NCI-H1436 (cell line): Measurements from ENCODE around the gene GRM3.
A peak's percentile ranks its signal among the peaks of the same experiment; 100 is the strongest.
"Not testable (repeated sequence)": the region's sequence is repeated elsewhere in the genome, so short reads cannot be mapped to it uniquely, and the experiment has no call there.

Source experiments
- DNase-seq: peaks from one replicate; lab custom pipeline; 2025; lab: John Stamatoyannopoulos, UW

GRM3 gene

GRCh38 chr7:86643561-86644281 is at the start of gene GRM3:
Gene GRM3 (plus strand): TSS chr7:86643909. CDS start chr7:86765146, 121,237 bp downstream.
- DNase-seq: no peak

GRCh38 chr7:86598311-86598710 is 45.4 kb upstream of the GRM3 start:
- DNase-seq: no peak

GRCh38 chr7:86598721-86599120 is 45.0 kb upstream of the GRM3 start:
- no peak for DNase-seq

GRCh38 chr7:86600506-86601290 is 43.0 kb upstream of the GRM3 start:
- DNase-seq: peak; percentile 0

- not testable (repeated sequence) for DNase-seq
Observed at GRCh38 chr7:86615711-86616110, 28.0 kb upstream of the GRM3 start.

- DNase-seq: no peak
Observed at GRCh38 chr7:86644282-86645224, 844 bp downstream of the GRM3 start.

GRCh38 chr7:86645225-86645608 is 1.5 kb downstream of the GRM3 start:
- no peak for DNase-seq

GRCh38 chr7:86645676-86646276 is 2.1 kb downstream of the GRM3 start:
- no peak for DNase-seq

- no peak for DNase-seq
Observed at GRCh38 chr7:86647385-86648094, 3.8 kb downstream of the GRM3 start.

GRCh38 chr7:86648169-86648568 is 4.5 kb downstream of the GRM3 start:
- no peak for DNase-seq

GRCh38 chr7:86653919-86654659 is 10.4 kb downstream of the GRM3 start:
- DNase-seq: no peak

- DNase-seq: no peak
Observed at GRCh38 chr7:86657948-86658347, 14.2 kb downstream of the GRM3 start.

GRCh38 chr7:86660950-86661462 is 17.3 kb downstream of the GRM3 start:
- DNase-seq: no peak

- no peak for DNase-seq
Observed at GRCh38 chr7:86664486-86664885, 20.8 kb downstream of the GRM3 start.

- no peak for DNase-seq
Observed at GRCh38 chr7:86664991-86665390, 21.3 kb downstream of the GRM3 start.

GRCh38 chr7:86665669-86666068 is 22.0 kb downstream of the GRM3 start:
- no peak for DNase-seq

- DNase-seq: peak; percentile 43
Observed at GRCh38 chr7:86667732-86668131, 24.0 kb downstream of the GRM3 start.

- no peak for DNase-seq
Observed at GRCh38 chr7:86668315-86668714, 24.6 kb downstream of the GRM3 start.

- no peak for DNase-seq
Observed at GRCh38 chr7:86687831-86688230, 44.1 kb downstream of the GRM3 start.

GRCh38 chr7:86689363-86689762 is 45.7 kb downstream of the GRM3 start:
- DNase-seq: no peak
